NCI-H69 (cell line): ENCODE measurements around the gene RERE.
"Not testable (repeated sequence)": the region's sequence is repeated elsewhere in the genome, so short reads cannot be mapped to it uniquely, and the experiment has no call there.

Experiments
- DNase-seq: peaks from one replicate; lab custom pipeline; 2025; lab: John Stamatoyannopoulos, UW

The RERE gene

DNA sequence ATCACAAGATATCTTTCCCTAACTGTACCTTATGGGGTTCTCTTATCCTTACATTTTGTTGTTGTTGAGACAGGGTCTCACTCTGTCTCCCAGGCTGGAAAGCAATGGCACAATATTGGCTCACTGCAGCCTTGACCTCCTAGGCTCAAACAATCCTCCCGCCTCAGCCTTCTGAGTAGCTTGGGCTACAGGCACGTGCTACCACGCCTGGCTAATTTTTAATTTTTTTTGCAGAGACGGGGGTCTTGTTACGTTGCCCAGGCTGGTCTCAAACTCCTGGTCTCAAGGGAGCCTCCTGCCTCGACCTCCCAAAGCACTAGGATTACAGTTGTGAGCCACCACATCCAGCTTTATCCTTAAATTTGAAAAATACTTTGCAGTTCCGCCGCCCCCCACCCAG lies 10.4 kb downstream of the RERE start:
- DNase-seq = no peak

DNA sequence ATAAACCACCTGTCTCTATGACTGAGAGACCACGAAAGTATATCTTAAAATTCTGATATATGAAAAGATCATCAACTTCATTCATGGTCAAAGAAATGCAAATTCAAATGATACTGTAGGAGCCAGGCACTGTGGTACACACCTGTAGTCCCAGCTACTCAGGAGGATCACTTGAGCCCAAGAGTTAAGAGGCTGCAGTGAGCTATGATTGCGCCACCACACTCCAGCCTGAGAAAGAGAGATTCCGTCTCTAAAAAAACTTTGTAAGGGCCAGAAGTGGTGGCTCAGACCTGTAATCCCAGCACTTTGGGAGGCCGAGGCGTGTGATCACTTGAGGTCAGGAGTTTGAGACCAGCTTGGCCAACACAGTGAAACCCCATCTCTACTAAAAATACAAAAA lies 17.0 kb downstream of the RERE start:
- DNase-seq = no peak

DNA sequence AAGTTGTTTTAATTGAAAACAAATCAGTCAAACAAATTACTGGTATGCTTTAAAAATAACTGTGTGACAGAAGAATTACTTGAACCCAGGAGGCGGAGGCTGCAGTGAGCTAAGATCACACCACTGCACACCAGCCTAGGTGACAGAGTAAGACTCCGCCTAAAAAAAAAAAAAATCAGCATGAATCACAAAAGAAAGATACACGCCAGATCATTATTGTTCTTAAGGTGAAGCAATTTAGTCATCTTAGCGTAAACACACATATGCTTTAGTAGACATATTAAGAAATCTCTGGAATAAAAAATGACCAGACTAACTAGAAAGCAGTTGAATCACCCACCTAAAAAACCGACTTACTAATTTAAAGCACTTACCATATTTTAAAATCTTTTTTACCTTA lies 20.2 kb downstream of the RERE start:
- no peak for DNase-seq

DNA sequence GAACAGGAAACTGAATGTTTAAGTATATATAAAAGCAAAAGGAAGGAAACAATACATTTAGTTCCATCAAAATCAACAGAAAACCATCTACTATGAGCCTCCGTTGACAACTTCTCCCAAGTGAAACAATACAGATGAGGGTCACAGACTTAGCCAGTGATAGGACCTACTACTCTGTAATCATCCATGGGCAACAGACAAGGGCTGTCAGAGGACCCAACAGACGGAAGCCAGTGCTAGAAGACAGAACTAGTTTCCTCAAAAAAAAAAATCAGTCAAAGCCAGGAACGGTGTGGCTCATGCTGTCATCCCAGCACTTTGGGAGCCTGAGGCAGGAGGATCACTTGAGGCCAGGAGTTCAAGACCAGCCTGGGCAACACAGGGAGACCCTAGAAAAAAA lies 20.6 kb downstream of the RERE start:
- DNase-seq = no peak

DNA sequence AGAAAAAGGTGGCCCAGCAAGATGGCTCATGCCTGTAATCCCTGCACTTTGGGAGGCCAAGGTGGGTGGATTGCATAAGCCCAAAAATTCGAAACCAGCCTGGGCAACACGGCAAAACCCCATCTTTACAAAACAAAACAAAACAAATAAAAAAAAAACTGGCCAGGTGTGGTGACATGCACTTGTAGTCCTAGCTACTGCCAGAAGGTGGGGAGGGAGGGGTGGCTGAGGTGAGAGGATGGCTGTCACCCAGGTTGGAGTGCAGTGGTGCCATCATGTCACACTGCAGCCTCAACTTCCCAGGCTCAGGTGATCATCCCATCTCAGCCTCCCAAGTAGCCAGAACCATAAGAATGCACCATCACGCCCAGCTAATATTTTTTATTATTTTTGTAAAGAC lies 22.8 kb downstream of the RERE start:
- no peak for DNase-seq

DNA sequence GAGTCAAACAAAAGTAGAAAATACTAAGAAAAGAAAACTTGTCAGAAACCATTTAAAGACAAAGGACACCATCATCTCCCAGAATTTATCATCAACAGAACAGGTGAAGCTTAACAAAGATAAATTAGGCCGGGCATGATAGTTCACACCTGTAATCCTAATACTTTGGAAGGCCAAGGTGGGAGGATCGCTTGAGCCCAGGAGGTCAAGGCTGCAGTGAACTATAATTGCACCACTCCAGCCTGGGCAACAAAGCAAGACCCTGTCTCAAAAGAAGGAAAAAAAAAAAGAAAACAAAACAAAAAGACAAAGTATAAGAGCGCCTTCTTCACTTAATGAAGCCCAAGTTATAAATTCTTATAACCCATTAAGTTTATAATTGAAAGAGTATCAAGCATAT lies 25.6 kb downstream of the RERE start:
- no peak for DNase-seq

DNA sequence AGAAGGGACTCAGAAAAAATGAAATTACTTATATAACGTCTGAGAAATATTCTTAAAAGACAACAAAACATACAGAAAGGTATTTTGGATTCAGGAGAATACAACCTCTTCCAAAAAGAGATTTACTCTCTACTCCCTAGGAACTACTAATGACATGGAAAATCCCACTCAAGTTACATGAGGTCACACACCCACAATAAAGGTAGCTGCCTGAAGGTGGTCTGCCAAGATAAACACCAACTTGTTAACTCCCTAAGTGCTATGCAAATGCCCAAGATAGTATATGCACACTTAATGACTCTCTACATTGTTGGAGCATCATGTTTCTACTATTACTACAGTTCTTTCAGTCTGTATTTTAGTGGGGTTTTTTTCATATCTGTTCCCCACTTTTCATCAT lies 26.5 kb downstream of the RERE start:
- DNase-seq = peak; percentile 42

DNA sequence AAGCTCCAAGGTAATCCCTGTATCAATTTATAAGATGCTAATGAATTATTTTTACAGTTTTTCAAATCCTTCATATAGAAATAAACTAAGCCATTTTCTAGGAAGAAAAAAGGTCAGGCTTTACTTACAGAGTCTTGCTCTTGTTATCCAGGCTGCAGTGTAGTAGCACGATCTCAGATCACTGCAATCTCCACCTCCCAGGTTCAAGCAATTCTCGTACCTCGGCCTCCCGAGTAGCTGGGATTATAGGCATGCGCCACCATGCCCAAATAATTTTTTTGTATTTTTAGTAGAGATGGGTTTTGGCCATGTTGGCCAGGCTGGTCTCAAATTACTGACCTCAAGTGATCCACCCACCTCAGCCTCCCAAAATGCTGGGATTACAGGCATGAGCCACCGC lies 27.0 kb downstream of the RERE start:
- DNase-seq = no peak

DNA sequence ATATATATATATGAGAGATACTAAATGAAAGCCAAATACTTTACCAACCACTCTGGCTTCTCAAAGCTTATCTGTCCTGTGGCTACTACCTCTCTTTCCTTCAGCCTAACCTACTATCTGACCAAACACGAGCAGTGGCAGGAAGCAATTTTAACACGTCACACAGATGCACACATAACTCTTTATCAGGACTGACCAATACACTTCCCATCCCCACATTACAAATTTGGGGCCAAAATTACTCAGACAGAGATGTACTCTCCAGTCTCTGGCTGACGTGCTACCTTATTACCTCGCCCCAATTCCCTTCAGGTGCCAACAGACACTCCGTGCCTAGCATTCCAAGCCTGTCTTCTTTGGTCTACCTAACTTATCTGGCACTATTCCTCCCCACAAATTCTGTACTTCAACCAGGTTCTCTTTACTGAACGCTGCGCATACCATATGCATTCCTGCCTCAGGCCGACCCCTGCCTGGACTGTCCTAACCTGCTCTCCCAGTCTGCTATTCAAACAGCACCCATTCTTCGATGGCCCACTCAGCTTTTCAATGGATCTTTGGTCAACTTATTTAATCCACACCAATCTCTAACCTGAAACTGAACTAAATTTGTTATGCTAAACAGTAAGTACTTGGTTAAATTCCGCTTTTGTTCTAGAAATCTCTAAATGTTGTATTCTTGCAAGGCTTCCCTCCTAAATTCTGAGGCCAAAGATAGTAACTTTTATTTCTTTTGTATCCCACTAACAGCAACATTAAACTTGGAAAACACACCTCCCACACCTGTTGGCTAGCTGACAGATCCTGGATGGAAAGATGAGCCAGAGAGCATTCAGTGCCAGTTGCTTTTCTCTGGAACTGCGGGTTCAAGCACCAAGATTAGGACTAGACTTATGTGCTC lies 27.9 kb downstream of the RERE start:
- DNase-seq = no peak

DNA sequence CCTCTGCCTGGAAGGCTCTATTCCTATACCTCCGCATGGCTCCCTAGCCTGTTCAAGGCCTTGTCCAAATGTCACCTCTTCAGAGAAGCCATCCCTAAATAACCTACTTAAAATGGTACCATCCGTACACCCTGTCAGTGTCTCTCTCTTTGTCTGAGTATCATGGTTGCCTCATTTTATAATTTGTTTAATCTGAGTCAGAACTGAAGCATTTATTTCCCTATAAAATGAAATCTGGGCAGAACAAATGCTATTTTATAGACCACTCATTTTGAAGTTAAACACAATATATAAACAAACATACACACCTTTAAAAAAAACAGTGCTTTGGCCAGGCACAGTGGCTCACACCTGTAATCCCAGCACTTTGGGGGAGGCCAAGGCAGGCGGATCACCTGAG lies 30.2 kb downstream of the RERE start:
- DNase-seq = no peak

DNA sequence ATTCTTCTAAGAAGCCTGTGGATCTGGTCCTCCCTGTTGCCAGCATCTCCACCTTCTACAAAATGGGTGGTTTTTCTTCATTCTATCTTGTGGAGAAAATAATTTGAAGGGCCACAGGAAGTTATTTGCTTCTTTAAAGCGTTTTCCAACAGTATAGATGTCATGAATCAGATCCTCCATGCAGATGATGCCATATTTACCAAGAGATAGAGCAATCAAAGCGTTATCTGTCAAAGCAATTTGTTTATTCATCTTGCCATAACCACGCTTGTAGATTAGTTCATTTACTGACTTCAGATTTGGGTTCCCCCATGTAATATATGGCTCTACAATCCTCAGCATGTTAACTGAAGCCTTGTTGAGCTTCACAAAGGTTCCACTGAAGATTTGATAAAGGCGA lies 31.2 kb downstream of the RERE start:
- not testable (repeated sequence) for DNase-seq

DNA sequence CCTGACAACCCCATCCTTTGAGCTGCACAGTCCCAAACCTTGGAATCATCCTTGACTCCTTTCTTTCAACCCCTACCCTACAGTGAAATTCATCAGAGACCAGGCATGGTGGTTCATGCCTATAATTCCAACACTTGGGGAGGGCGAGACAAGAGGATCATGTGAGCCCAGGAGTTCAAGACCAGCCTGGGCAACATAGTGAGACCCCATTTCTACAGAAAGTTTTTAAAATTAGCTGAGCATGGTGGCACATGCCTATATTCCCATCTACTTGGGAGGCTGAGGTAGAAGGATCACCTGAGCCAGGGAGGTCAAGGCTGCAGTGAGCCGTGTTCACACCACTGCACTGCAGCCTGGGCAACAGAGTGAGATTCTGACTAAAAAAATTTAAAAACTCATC lies 34.5 kb downstream of the RERE start:
- no peak for DNase-seq

DNA sequence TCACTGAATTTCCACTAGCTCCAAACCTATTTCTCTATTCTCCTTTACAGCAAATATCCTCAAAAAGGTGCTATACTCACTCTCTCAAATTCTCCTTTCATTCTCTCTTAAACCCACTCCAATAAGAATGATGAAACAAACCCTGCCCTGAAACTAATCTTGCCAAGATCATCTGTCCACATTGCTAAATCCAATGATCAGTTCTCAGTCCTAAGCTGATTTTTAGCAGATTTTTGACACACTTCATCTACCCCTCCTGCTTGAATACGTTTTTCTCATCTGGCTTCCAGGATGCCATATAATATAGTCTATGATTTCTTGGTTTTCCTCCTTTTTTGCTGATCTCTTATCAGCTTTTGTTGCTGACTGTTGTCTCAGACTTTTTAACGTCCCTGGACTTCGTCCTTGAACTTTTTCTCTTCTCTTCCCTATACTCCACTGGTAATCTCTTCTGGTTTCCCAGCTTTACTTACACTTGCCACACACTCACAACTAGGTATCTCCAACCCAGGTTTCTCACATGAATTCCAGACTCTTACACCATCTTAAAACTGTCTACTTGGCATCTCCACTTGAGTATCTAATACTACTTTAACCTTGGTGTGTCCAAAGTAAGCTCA lies 35.3 kb downstream of the RERE start:
- no peak for DNase-seq

DNA sequence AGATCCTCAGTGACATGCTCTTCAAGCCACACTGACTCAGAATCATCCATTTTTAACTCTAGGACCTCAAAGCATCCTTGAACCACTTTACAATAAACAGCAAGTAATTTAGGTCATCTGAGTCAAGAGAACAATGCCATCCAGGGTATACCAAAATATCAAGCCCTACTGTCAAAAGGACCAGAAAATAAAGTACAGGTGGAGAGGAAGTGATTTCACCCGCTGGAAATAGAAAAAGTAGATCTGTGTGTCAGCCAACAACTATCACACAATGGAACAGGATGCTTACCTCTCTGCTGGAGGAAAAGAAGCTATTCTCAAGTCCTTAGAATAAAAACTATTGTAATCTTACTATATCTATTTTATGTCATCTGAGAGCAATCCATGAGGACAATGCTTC lies 37.0 kb downstream of the RERE start:
- DNase-seq = no peak

DNA sequence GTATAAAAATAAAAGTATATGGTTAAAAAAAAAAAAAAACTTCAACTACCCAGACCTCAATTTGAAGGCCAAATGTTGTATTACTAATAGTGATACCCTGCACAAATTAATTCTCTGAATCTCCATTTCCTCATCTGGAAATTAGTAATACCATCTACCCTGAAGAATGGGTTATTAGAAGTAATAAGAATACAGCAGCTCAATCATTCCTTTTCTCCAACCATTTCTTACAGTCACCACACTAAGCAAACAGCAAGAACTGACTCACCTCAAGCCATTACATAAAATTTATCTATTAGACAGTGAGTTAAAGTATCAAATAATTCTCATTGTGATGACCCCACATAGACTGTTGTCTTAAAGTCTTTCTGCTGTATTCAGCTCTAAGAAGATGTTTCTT lies 39.6 kb downstream of the RERE start:
- DNase-seq = no peak

DNA sequence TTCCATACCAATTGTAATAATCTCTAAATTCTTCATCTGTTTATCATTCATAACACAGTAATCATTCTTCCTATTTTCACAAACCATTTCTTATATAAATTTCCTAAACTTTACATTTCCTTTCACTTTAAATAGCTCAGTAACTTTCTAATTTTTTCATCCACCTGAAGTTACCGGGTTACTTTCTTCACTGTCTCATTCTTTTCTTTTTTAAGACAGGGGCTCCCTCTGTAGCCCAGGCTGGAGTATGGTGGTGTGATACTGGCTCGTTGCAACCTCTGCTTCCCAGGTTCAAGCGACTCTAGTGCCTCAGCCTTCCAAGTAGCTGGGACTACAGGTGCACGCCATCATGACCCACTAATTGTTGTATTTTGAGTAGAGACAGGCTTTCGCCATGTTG lies 41.3 kb downstream of the RERE start:
- no peak for DNase-seq

DNA sequence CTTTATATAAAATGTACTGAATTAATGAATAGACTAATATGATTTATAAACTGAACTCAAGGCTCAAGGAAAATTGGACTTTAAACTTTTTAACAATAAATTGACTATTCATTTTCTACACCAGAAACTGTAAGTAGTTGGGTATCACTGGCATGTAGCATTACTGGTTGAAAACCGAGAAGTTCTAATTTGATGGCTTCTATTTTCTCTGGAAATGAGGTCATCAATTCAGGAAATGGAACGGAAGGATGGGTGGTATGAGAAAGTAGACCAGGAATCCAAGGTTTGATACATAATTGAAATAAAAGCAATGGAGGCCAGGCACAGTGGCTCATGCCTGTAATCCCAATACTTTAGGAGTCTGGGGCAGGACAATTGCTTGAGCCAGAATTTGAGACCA lies 50.4 kb downstream of the RERE start:
- no peak for DNase-seq

DNA sequence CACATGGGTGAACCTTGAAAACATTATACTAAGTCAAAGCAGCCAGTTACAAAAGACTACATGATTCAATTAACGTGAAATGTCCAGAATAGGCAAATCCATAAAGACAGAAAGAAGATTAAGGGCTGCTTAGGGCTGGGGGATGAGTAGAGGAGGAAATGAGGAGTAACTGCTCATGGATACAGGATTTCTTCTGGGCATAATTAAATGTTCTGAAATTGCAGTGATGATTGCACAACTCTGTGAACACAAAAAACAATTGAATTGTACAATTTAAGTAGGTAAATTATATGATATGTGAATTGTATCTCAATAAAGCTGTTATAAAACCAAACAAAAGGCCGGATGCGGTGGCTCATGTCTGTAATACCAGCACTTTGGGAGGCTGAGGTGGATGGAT lies 52.2 kb downstream of the RERE start:
- DNase-seq = peak; percentile 28

DNA sequence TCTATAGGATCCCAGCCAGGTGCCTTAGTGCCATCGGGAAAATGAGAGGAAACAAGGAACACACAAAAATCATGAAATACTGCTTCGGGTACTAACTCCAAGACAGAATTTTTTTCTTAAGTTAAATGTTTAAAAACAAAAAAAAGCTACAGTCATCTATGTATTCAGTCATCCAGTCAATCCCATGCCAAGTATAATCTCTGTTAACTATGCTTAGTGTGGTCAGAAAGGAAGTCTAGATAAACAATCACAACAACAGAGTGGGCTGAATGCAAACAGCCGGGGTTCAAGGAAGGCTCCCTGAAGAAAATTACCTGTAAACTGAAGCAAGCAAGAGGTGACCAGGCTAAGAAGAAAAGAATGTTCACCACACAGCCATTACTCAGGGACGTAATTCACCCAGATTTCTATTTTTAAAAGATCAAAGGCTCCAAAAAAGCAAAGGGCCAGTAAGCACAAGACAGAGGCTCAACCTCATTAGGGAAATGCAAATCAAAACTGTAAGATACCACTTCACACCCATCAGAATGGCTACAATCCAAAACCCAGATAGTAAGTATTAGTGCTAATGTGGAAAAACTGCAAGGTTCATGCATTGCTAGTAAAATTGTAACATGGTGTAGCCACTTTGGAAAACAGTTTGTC lies 53.0 kb downstream of the RERE start:
- no peak for DNase-seq

DNA sequence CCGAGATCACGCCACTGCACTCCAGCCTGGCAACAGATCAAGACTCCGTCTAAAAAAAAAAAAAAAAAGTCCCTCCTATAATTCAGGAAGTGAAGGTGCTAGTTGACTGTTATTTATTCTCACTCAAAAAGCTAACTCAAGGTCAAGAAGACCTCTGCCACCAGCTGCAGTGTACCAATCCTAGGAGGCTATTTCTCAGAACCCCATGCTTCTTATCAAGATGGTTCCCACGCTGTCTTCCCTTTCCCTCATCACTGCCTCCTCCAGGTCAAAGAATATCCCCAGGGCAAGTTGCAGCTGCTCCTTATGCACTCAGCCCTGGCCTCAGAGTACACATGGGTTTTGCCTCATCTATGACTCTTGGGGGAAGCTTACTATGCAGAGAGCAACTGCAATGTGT lies 53.6 kb downstream of the RERE start:
- DNase-seq = peak; percentile 26

DNA sequence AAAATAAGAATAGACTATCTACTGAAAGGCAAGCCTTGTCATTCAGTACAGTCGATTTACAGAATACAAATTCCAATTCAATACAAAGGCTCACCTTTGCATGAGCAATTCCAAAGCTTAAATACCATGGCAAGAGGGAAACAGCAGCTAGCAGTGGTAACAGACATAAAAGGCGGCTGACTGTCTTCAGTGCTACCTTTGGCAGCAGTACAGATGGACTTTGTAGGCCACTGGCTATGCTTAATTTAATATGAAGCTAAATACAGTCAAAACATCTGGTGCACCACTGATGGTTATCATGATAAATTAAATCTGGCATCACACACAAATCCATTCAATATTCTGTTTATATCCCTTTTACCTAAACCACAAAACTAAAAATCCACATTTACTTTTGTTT lies 62.4 kb downstream of the RERE start:
- DNase-seq = peak; percentile 70

DNA sequence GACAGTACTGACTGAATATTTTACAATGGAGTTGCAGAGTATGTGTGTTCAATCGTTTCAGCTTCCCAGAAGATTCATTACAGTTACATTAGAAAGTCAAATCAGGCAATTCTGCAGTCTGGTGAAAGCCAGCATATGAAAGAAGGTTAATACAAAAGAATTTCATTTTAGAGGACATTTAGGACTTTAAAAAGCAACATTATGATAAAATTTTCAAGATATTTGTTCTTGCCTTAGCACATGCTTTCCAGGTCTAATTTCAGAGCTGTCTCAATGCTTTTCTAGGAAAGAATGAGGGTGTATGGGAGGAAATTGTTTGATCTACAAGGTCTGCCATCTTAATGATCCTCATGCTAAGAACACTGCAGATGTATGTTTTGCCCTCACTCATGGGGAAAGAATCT lies 63.2 kb downstream of the RERE start:
- DNase-seq = no peak

DNA sequence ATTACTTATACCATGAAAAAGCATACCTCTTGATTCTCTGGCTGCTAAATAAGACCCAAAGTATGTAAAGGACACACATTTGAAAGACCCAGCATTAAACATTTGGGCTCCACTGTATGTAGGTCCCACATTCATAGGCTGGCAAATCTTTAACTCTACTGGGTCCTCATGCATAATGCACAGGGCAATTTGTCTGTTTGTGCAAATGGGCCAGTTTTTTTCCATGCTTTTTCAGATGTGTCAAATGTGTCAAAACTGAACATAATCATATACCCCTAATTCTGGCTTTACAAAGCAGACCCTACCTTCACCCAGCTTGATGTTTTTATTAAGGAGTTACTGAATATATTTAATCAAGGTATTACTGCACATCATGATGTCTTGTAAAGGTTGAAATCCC lies 63.7 kb downstream of the RERE start:
- DNase-seq = no peak
